ENCODE data around the gene ME3. TPM values are rescaled to one million over a fixed set of nuclear protein-coding genes. Genes with fewer than 3 reads are reported as not detected.

ME3 gene
- total and polyA plus RNA-seq, 2 experiments from 2014 or later, result 3.5 to 17.2 TPM

GRCh38 chr11:86676533-86677154, 4.2 kb upstream of the ME3 start:
- H3K27ac ChIP-seq, result no peak overlapping the region
- TF ChIP-seq, protein P1, sequence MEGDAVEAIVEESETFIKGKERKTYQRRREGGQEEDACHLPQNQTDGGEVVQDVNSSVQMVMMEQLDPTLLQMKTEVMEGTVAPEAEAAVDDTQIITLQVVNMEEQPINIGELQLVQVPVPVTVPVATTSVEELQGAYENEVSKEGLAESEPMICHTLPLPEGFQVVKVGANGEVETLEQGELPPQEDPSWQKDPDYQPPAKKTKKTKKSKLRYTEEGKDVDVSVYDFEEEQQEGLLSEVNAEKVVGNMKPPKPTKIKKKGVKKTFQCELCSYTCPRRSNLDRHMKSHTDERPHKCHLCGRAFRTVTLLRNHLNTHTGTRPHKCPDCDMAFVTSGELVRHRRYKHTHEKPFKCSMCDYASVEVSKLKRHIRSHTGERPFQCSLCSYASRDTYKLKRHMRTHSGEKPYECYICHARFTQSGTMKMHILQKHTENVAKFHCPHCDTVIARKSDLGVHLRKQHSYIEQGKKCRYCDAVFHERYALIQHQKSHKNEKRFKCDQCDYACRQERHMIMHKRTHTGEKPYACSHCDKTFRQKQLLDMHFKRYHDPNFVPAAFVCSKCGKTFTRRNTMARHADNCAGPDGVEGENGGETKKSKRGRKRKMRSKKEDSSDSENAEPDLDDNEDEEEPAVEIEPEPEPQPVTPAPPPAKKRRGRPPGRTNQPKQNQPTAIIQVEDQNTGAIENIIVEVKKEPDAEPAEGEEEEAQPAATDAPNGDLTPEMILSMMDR (IDR thresholded peaks at IDR 0.05; ENCODE audit: low read depth, low read length), result peak; percentile 27
- peaks cover 31% of the 10 kb centered on the region for H3K27me3 ChIP-seq
- no peaks in the 10 kb centered on the region for H3K36me3 ChIP-seq
- H3K4me3 ChIP-seq, result no peak overlapping the region
- H3K4me1 ChIP-seq (ENCODE audit: low read depth), result no peaks in the 10 kb centered on the region
- DNase-seq (ENCODE audit: low read depth in 1 of 2, low spot score in 1 of 2), result peak; percentile 15 to 27
- no peaks in the 10 kb centered on the region for H3K9me3 ChIP-seq (ENCODE audit: low read depth)

DNA sequence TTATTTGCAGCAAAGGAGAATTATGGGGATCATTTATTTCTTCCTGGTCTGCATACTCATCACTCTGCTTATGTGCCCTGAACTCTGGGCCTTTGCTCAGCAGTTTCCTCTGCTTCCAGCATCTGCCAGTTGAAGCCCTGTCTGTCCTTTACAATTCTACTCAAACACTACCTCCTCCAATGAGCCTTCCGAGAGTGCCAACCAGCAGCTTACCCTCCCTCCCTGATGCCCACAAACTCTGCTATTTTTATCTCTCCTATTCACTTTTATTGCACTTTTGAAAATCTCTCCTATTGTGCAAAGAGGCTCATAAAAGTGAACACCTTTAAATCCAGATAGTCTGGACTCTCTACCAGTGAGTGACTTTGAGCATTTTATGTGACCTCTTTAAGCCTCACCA, 3.6 kb upstream of the ME3 start:
- TF ChIP-seq, protein P1 (IDR thresholded peaks at IDR 0.05; ENCODE audit: low read depth, low read length), result no peak
- Histone ChIP-seq H3K4me1 (ENCODE audit: low read depth) (no peaks in the 10 kb centered on the region), H3K36me3 (no peaks in the 10 kb centered on the region), H3K9me3 (ENCODE audit: low read depth) (no peaks in the 10 kb centered on the region), H3K27me3 (peaks cover 37% of the 10 kb centered on the region), H3K27ac (no peak overlapping the region), H3K4me3 (no peak overlapping the region)
- DNase-seq (ENCODE audit: low read depth in 1 of 2, low spot score in 1 of 2), result no peak

- Histone ChIP-seq H3K4me1 (ENCODE audit: low read depth) (no peaks in the 10 kb centered on the region), H3K9me3 (ENCODE audit: low read depth) (no peaks in the 10 kb centered on the region), H3K4me3 (no peak overlapping the region), H3K27ac (no peak overlapping the region), H3K36me3 (no peaks in the 10 kb centered on the region), H3K27me3 (peaks cover 47% of the 10 kb centered on the region)
- DNase-seq (ENCODE audit: low read depth in 1 of 2, low spot score in 1 of 2), result no peak
- TF ChIP-seq, protein P1 (IDR thresholded peaks at IDR 0.05; ENCODE audit: low read depth, low read length), result no peak
Measured at GRCh38 chr11:86675017-86675416, 2.6 kb upstream of the ME3 start.

GRCh38 chr11:86673872-86674750, 1.7 kb upstream of the ME3 start:
- Histone ChIP-seq H3K4me3 (no peak overlapping the region), H3K27ac (no peak overlapping the region), H3K27me3 (peaks cover 56% of the 10 kb centered on the region), H3K36me3 (no peaks in the 10 kb centered on the region), H3K9me3 (ENCODE audit: low read depth) (no peaks in the 10 kb centered on the region), H3K4me1 (ENCODE audit: low read depth) (no peaks in the 10 kb centered on the region)
- TF ChIP-seq, protein P1 (IDR thresholded peaks at IDR 0.05; ENCODE audit: low read depth, low read length), result no peak
- DNase-seq (ENCODE audit: low read depth in 1 of 2, low spot score in 1 of 2), result no peak

- no peaks in the 10 kb centered on the region for H3K9me3 ChIP-seq (ENCODE audit: low read depth)
- H3K4me3 ChIP-seq, result no peak overlapping the region
- peaks cover 61% of the 10 kb centered on the region for H3K27me3 ChIP-seq
- no peak overlapping the region for H3K27ac ChIP-seq
- H3K36me3 ChIP-seq, result no peaks in the 10 kb centered on the region
- H3K4me1 ChIP-seq (ENCODE audit: low read depth), result no peaks in the 10 kb centered on the region
- TF ChIP-seq, protein P1 (IDR thresholded peaks at IDR 0.05; ENCODE audit: low read depth, low read length), result no peak
- DNase-seq (ENCODE audit: low read depth in 1 of 2, low spot score in 1 of 2), result no peak
Measured at GRCh38 chr11:86673055-86673843, 833 bp upstream of the ME3 start.

All from cardiac muscle cell (in vitro differentiated cells and primary cell).